ENCODE results near the gene SNRPD1.
"Not testable (repeated sequence)": the region's sequence is repeated elsewhere in the genome, so short reads cannot be mapped to it uniquely, and the experiment has no call there.

The SNRPD1 gene

GRCh38 chr18:21612125-21613039 is at the start of gene SNRPD1:
TSS of gene SNRPD1 (plus strand) at chr18:21612314. CDS start at chr18:21612430, 116 bp downstream.
- peak; percentile 29 to 89 (median 77) for DNase-seq

DNA sequence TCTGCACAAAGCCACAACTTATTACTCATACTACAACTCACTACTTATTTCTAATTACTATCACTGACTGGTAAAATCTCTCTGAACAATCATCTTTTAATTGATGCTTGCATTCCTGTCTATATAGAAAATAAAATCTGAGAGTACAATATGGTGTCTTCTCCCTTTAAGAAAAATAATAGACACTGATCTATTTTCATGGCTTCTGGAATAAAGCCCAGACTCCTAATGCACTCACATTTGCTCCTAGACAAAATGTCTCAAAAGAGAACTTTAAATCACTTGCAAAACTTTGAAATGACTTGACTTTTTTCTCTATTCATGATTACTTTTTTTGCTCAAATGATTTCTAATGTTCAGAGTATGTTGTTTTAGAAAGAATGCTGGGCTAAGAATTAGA is 40.3 kb upstream of the SNRPD1 start:
- no peak for DNase-seq

GRCh38 chr18:21575656-21576055 is 36.5 kb upstream of the SNRPD1 start:
- DNase-seq: no peak

DNA sequence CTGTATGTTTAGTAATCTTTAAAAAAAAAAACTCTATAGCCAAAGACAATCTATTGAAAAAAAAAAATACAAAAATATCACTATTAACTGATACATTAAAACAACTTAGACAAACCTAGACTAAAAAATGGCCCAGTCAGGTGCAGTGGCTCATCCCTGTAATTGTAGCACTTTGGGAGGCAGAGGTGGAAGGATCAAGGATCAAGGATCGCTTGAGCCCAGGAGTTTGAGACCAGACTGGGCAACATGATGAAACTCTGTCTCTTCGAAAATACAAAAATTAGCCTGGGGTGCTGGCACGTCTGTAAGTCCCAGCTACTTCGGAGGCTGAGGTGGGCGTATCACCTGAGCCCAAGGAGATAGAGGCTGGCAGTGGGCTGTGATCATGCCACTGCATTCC is 27.7 kb upstream of the SNRPD1 start:
- DNase-seq: no peak

DNA sequence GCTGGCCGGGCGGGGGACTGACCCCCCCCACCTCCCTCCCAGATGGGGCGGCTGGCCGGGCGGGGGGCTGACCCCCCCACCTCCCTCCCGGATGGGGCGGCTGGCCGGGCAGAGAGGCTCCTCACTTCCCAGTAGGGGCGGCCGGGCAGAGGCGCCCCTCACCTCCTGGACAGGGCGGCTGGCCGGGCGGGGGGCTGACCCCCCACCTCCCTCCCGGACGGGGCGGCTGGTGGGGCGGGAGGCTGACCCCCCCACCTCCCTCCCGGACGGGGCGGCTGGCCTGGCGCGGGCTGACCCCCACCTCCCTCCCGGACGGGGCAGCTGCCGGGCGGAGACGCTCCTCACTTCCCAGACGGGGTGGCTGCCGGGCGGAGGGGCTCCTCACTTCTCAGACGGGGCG is 19.8 kb upstream of the SNRPD1 start:
- DNase-seq: not testable (repeated sequence)

DNA sequence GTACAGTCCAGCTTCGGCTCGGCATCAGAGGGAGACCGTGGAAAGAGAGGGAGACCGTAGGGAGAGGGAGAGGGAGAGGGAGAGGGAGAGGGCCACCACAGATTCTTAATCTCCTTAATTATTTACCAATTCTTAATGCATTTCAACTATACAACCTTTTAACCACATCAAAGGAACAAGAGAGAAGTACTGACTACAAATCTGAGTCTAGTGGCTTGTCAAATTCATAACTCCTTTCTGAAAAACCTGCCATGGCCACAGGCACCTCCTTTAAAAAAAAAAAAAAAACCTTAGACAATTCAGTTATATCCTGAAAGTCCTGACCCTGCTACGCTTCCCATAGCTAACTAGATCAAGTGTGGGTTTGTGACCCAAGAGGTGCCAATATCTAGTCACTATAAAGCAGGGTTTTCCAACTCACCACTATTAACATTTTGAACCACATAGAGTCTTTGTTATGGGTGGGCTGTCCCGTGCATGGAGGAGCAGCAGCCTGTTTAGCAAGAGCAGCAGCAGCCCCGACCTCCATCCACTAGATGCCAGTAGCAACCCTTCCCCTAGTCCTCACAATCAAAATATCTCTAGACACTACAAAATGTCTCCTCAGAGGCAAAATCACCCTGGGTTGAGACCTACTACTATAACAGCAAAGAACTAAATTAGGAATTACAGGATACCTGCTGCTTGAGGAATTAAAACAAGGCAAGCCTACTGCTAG is 18.4 kb upstream of the SNRPD1 start:
- no peak for DNase-seq

- no peak for DNase-seq
Observed at GRCh38 chr18:21597620-21598019, 14.5 kb upstream of the SNRPD1 start.

DNA sequence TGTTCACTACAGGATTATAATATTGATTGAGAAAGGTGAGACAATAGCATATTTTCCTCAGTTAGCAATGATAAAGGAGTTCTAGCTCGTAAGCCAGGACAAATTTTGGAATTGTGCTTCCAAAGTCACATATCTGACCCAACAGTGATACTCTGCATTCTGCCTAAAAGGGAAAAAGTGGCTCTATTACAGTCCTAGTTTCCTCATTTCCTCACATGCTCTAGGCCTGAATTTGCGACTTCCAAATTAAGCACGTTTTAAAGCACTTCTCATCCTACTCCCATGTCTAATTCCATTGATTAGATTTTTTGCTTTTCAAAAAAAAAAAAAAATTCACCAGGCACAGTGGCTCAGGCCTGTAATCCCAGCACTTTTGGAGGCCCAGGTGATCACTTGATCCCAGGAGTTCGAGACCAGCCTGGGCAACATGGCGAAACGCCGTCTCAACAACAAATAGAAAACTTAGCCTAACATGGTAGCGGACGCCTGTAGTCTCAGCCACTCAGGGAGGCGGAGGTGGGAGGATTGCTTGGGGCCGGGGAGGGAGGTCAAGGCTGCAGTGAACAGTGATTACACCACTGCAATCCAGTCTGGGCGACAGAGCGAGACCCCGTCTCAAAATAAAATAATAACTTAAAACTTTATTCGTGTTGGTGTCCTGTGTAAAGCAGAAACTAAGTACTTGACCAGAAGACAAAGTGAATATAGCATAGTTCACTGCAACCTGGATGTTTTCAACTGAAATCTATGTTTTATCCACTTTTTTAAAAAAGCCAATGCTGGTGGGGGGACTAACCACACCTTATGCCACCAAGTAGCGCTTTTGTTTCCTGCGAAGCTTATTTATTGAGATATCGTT is 13.2 kb upstream of the SNRPD1 start:
- DNase-seq: peak in 1 of 51 donors; percentile 32

DNA sequence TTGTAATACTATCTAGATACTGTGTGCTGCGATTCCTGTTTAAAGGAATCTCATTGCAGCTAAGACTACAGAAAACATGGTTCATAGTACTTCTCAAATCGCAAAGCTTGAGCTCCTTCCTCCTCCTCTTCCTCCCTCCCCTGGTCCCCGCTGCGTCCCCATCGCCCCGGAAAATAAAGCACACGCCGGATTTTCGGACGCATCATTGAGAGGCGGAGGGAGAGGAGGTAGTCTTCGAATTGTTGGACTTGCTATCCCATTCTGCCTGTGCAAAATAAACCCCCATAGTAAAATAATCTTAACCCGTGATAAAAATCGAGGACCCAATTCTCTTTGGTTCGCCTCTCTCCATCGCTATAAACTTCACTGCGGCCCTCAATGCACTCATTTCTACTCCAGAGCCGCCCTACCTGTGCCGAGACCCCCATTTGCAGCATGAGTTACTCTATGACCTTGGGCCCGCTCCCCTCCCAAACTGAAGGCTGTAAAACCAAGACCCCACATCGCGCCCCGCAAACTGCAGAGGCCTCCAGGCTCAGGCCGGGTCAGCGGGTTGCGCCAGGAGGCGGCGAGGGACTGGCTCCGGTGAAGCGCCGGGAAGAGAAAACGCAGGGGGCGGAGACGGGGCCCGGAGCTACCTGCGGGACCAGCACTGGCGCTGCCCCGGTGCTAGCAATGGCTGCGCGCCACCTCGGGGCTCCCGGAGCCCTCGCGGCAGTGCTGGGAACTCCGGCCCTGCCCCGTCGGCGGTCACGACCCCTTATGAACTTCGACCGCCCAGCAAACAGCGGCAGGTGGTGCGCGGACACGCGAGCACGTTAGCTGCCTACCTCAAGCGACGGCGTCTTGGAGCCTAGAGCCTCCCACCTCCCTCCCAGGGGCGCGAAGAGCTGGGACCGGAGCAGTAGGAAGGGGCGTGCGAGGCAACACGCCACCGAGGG is 12.3 kb upstream of the SNRPD1 start:
- DNase-seq: peak in 31 of 51 donors; percentile 7 to 76 (median 50)

DNA sequence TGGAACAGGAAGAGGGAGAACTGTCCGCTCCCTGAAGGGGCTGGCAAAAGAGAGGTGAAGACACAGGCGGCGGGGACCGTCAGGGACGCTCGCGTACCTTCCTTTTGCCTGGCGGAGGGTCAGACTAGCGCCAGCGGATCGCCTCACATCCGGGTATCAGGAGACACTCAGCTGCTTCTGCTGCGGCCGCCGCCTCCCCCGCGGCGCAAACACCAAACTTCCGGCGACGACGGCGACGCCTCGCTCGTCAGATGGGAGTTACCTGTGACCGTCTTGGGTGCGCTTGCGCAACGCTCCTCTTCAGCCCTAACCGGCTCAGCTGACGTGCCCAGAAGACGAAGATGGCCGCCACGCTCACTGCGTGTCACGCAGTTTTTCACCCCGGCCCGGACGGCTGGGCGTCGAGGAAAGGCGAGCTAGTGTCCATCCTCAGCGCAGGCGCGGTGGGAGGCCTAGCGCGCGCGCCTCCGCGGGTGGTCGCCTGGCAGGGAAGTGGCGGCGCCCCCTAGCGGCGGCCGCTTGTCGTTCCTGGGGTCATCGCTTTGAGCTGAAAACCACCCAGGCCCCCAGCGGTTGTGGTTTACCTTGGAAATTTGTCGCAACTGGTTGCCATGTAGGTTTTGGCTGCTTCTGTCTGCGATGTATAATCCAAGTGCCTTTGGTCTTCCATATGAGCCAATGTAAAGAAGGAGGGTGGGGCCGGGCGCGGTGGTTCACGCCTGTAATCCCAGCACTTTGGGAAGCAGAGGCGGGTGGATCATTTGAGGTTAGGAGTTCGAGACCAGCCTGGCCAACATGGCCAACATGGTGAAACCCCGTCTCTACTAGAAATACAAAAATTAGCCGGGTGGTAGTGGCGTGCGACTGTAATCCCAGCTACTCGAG is 11.3 kb upstream of the SNRPD1 start, which contains the start of gene ESCO1:
TSS of gene ESCO1 (minus strand) at position 179 of the 885 bp plus-strand sequence. CDS start 25,861 bp downstream, outside the sequence.
- peak; percentile 55 to 96 (median 86) for DNase-seq

DNA sequence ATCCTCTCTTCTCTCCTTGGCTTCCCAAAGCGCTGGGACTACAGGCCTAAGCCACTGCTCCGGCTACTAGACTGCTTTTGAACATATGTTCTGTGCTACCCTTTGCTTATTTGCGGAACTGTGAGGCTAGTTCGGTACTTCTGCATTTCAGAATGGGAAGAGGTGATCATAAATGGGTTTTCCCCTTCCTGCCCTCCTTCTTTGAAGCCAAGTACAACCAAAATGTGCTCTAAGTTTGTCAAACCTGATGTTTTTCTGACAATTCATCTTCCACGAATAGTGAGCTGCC is 9.9 kb upstream of the SNRPD1 start:
- DNase-seq: peak in 1 of 51 donors; percentile 1

- DNase-seq: no peak
Observed at GRCh38 chr18:21604671-21605070, 7.4 kb upstream of the SNRPD1 start.

GRCh38 chr18:21605213-21605612 is 6.9 kb upstream of the SNRPD1 start:
- DNase-seq: no peak

GRCh38 chr18:21611401-21612124 is 551 bp upstream of the SNRPD1 start:
- DNase-seq: not testable (repeated sequence)

DNA sequence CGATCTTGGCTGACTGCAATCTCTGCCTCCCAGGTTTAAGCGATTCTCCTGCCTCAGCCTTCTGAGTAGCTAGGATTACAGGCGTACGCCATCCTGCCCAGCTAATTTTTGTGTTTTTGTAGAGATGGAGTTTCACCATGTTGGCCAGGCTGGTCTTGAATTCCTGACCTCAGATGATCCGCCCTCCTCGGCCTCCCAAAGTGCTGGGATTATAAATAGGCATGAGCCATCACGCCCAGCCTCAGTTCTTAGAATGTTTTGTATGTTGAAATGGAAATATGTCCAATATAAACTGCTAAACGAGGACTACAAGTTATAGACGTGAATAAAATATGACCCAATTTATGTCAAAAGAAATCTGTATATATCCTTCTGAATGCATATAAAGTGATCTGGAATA is 9.5 kb downstream of the SNRPD1 start:
- not testable (repeated sequence) for DNase-seq

- no peak for DNase-seq
Observed at GRCh38 chr18:21629089-21629832, 17.1 kb downstream of the SNRPD1 start.

DNA sequence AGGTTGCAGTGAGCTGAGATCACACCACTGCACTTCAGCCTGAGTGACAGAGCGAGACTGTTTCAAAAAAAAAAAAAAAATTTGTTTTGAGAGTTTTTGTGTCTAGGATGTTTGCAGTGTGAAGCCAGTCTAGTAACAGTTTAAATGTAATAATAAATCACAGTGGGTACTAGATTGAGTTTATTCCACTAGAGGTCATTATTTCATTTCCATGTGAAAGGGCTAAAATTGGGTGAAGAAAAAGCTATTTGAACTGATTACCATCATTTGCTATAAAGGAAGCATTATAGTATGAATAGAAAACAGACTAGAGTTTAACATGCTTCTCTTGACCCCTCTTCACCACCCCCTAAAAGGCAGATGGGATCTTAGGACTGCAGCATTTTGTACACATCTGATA is 20.3 kb downstream of the SNRPD1 start:
- no peak for DNase-seq
